ENCODE measurements around the gene TMEM53.

TMEM53 gene

GRCh38 chr1:44625348-44625747, 48.9 kb downstream of the TMEM53 start:
- Histone ChIP-seq H3K9ac (ENCODE audit: low read length) (no peak overlapping the region), H3K9me3 (ENCODE audit: insufficient read depth, low read length) (no peaks in the 10 kb centered on the region), H4K20me1 (ENCODE audit: low read depth, low read length) (no peaks in the 10 kb centered on the region), H3K79me2 (ENCODE audit: insufficient read depth, low read length) (no peaks in the 10 kb centered on the region), H3K9me2 (replicated peaks; ENCODE audit: insufficient read depth, low read length) (no peaks in the 10 kb centered on the region), H3K27me3 (ENCODE audit: low read length) (no peaks in the 10 kb centered on the region), H2AFZ (ENCODE audit: low read depth, low read length, severe bottlenecking) (no peak overlapping the region), H3K27ac (ENCODE audit: low read depth, low read length) (no peak overlapping the region), H3K4me2 (ENCODE audit: low read depth, low read length, poor library complexity, severe bottlenecking) (no peak overlapping the region), H3K4me3 (ENCODE audit: insufficient read depth, low read length, poor library complexity, severe bottlenecking) (no peak overlapping the region), H3K36me3 (ENCODE audit: low read length) (no peaks in the 10 kb centered on the region), H3F3A (ENCODE audit: insufficient read depth) (no peaks in the 10 kb centered on the region)
- no peak for TF ChIP-seq CTCF (IDR thresholded peaks at IDR 0.05; ENCODE audit: insufficient read depth, low read length, poor library complexity, severe bottlenecking)
- no peak for TF ChIP-seq EZH2phosphoT487 (conservative IDR thresholded peaks at IDR 0.05; ENCODE audit: low read length)

DNA sequence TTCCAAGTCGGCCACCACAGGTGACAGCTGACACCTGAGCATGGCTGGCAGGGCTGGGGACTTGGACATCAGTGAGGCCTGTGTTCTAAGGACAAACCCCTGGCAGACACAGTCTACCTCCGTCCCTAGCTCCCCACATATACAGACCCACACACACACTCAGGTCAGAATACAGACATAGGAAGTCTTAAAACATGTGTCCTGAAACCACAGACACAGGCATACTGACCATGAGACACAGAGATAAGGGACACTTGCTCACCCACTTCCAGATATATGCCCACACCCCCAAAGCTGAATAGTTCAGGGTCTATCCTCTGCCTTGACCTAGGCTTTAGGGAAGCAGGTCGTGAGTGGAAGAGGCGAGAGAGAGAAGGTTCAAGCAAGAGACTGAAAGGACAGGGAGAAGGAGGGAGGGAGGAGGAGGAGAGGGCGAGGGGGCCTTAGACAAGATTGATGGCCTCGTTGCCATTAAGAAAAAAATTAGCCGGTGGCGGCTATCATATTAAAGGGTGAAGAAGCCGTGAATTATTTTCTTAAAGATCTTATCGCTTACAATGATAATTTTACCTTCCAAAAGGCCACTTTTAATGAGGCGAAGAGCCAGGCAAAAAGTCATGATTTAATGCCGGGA, 49.9 kb downstream of the TMEM53 start:
- no peaks in the 10 kb centered on the region for H3K9me3 ChIP-seq (ENCODE audit: insufficient read depth, low read length)
- TF ChIP-seq CTCF (IDR thresholded peaks at IDR 0.05; ENCODE audit: insufficient read depth, low read length, poor library complexity, severe bottlenecking), result no peak
- no peak for TF ChIP-seq EZH2phosphoT487 (conservative IDR thresholded peaks at IDR 0.05; ENCODE audit: low read length)
- H4K20me1 ChIP-seq (ENCODE audit: low read depth, low read length), result no peaks in the 10 kb centered on the region
- no peaks in the 10 kb centered on the region for H3K79me2 ChIP-seq (ENCODE audit: insufficient read depth, low read length)
- no peak overlapping the region for H3K27ac ChIP-seq (ENCODE audit: low read depth, low read length)
- H3F3A ChIP-seq (ENCODE audit: insufficient read depth), result no peaks in the 10 kb centered on the region
- H2AFZ ChIP-seq (ENCODE audit: low read depth, low read length, severe bottlenecking), result no peak overlapping the region
- H3K9me2 ChIP-seq (replicated peaks; ENCODE audit: insufficient read depth, low read length), result no peaks in the 10 kb centered on the region
- H3K9ac ChIP-seq (ENCODE audit: low read length), result no peak overlapping the region
- H3K4me3 ChIP-seq (ENCODE audit: insufficient read depth, low read length, poor library complexity, severe bottlenecking), result no peak overlapping the region
- no peak overlapping the region for H3K4me2 ChIP-seq (ENCODE audit: low read depth, low read length, poor library complexity, severe bottlenecking)
- H3K36me3 ChIP-seq (ENCODE audit: low read length), result no peaks in the 10 kb centered on the region
- no peaks in the 10 kb centered on the region for H3K27me3 ChIP-seq (ENCODE audit: low read length)

GRCh38 chr1:44621841-44622286, 52.4 kb downstream of the TMEM53 start:
- H3K9ac ChIP-seq (ENCODE audit: low read length), result no peak overlapping the region
- H3K36me3 ChIP-seq (ENCODE audit: low read length), result no peaks in the 10 kb centered on the region
- H3K4me2 ChIP-seq (ENCODE audit: low read depth, low read length, poor library complexity, severe bottlenecking), result no peak overlapping the region
- no peaks in the 10 kb centered on the region for H3K27me3 ChIP-seq (ENCODE audit: low read length)
- TF ChIP-seq EZH2phosphoT487 (conservative IDR thresholded peaks at IDR 0.05; ENCODE audit: low read length) (no peak), CTCF (IDR thresholded peaks at IDR 0.05; ENCODE audit: insufficient read depth, low read length, poor library complexity, severe bottlenecking) (no peak)
- H4K20me1 ChIP-seq (ENCODE audit: low read depth, low read length), result no peaks in the 10 kb centered on the region
- no peaks in the 10 kb centered on the region for H3K9me3 ChIP-seq (ENCODE audit: insufficient read depth, low read length)
- no peak overlapping the region for H3K4me3 ChIP-seq (ENCODE audit: insufficient read depth, low read length, poor library complexity, severe bottlenecking)
- no peak overlapping the region for H3K27ac ChIP-seq (ENCODE audit: low read depth, low read length)
- H3F3A ChIP-seq (ENCODE audit: insufficient read depth), result no peaks in the 10 kb centered on the region
- no peaks in the 10 kb centered on the region for H3K9me2 ChIP-seq (replicated peaks; ENCODE audit: insufficient read depth, low read length)
- H3K79me2 ChIP-seq (ENCODE audit: insufficient read depth, low read length), result no peaks in the 10 kb centered on the region
- no peak overlapping the region for H2AFZ ChIP-seq (ENCODE audit: low read depth, low read length, severe bottlenecking)

Data from SU-DHL-6 (cell line).